ENCODE measurements around the gene PARVA. TPM values are rescaled to one million over a fixed set of nuclear protein-coding genes. Genes with fewer than 3 reads are reported as not detected.

PARVA gene
- total RNA-seq, 4 donors from 2014 or later = 10.0 to 25.0 (median 14.2) TPM

DNA sequence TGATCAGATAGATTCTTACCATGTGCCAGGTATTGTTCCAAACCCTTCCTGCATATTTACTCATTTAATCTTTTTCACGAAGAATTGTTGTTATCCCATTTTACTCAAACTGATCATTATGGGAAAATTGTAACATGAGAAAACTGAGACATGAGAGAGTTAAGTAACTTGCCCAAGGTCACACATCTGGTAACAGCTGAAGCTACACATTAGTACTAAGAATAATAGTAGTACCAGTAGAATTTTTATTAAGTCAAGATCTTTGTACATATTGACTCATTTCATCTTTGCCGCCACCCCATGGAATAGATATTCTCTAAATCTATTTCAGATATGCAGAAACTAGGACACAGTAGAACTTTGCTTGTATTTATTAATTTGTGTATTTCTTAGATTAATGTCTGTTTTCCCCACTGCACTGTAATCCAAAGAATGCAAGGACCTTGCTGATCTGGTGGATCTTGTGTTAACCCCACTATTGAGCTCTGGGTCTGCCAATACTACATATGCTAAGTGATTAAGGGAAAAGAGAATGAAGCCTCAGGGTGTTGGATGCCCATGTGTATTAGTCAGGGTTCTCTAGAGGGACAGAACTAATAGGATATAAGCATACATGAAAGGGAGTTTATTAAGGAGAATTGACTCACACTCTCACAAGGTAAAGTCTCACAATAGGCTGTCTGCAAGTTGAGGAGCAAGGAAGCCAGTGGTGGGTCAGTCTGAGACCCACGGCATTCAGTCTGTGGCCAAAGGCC, 72.8 kb downstream of the PARVA start:
- no peak for DNase-seq (ENCODE audit: low spot score in 2 of 2)
- no peak overlapping the region for H3K4me3 ChIP-seq (ENCODE audit: low read depth, poor library complexity, severe bottlenecking)
- WGBS, 2 donors = 88 to 92% methylated on average over 3 of the region's 3 CpGs
- TF ChIP-seq CTCF (IDR thresholded peaks at IDR 0.05) (no peak), POLR2A (IDR thresholded peaks at IDR 0.05) (no peak)
- intact Hi-C loops (cut with DNase I; ENCODE audit: low total_unique reads) = no loop called here

DNA sequence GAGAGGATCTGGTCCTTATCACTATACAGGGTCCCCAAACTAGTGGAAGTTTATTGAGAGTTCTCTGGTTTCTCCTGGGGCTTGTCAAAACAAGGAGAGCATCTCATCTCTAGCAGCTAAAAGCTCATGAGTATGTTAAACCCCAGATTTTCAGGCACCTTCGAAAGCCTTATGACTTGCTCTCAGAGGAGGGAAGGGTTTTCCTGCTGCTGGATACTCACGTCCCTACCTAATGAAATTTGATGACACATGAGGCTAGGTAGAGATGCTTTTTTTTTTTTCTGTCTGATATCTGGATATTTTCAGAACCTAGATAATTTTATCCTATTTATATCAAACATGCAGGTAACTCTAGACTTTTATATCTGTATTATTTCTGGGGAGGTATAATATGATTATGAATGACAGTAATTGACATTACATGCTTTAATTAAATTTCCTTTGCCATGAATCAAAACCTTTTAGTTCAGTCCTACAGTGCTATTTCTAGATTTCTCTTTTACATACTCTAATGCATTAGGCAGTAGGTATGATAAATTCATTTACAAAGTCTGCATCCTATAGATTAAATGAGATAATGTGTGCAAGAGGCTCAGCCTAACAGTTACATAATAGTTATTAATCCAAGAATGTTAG, 73.9 kb downstream of the PARVA start:
- no peak for DNase-seq (ENCODE audit: low spot score in 2 of 2)

GRCh38 chr11:12453243-12453642, 75.9 kb downstream of the PARVA start:
- TF ChIP-seq POLR2A (IDR thresholded peaks at IDR 0.05) = no peak
- TF ChIP-seq CTCF (IDR thresholded peaks at IDR 0.05) = no peak
- DNase-seq (ENCODE audit: low spot score in 2 of 2) = no peak
- WGBS, 2 donors = 95 to 97% methylated on average over 2 of the region's 2 CpGs
- intact Hi-C loops (cut with DNase I; ENCODE audit: low total_unique reads) = no loop called here
- no peak overlapping the region for H3K4me3 ChIP-seq (ENCODE audit: low read depth, poor library complexity, severe bottlenecking)

More for the DNA sequence above, 73.9 kb downstream of the PARVA start:
- no peak for TF ChIP-seq CTCF (IDR thresholded peaks at IDR 0.05)
- TF ChIP-seq POLR2A (IDR thresholded peaks at IDR 0.05) = no peak
- WGBS, 2 donors = 89 to 99% methylated on average over 2 of the region's 2 CpGs
- intact Hi-C loops (cut with DNase I; ENCODE audit: low total_unique reads) = no loop called here
- no peak overlapping the region for H3K4me3 ChIP-seq (ENCODE audit: low read depth, poor library complexity, severe bottlenecking)

- no peak for TF ChIP-seq CTCF (IDR thresholded peaks at IDR 0.05)
- no peak for TF ChIP-seq POLR2A (IDR thresholded peaks at IDR 0.05)
- DNase-seq (ENCODE audit: low spot score in 2 of 2) = no peak
- intact Hi-C loops (cut with DNase I; ENCODE audit: low total_unique reads) = loop anchor here (5.0 kb wide), 1 partner anchor 1263 kb away; no protein-coding TSS in a partner anchor
- H3K4me3 ChIP-seq (ENCODE audit: low read depth, poor library complexity, severe bottlenecking) = no peak overlapping the region
Observed at GRCh38 chr11:12454782-12455181, 77.4 kb downstream of the PARVA start.

DNA sequence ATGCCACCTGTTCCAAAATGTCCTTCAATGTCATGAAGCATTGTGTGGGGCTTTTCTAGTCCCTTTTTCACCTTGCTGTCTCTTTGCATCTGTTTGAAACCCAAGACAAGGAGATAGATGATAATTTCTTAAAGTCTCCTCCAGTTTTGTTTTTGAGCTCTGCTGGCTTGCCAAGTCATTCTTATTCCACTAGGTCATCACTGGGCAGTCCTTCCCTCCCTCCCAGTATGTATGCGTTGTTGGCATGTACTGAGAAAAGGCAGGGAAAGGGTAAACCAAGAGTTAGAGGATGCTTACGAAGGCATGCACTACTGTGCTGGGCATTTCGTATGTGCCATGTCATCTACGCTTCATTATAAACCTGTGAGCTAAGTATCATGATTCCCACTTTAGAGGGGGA, 78.6 kb downstream of the PARVA start:
- 86% methylated on average over 4 of the region's 4 CpGs for WGBS, 2 donors
- TF ChIP-seq POLR2A (IDR thresholded peaks at IDR 0.05) = no peak

More for the DNA sequence above, 78.6 kb downstream of the PARVA start:
- H3K4me3 ChIP-seq (ENCODE audit: low read depth, poor library complexity, severe bottlenecking) = no peak overlapping the region
- intact Hi-C loops (cut with DNase I; ENCODE audit: low total_unique reads) = loop anchor here (5.0 kb wide), 1 partner anchor 1261 kb away; no protein-coding TSS in a partner anchor
- DNase-seq (ENCODE audit: low spot score in 2 of 2) = no peak

Data from lower leg skin (tissue), 4 donors.